Erythroblast (primary cell): ENCODE results near the gene TCF3.

Source experiments
- GATA1 ChIP-seq: IDR thresholded peaks from 2 replicates; pipeline ENCODE4 v1.6.1; 2011; ENCODE audit warnings: low read depth, mild to moderate bottlenecking, control low read depth, low read length, moderate library complexity
- POLR2A ChIP-seq: IDR thresholded peaks from 2 replicates; pipeline ENCODE4 v1.6.1; 2011; ENCODE audit warnings: mild to moderate bottlenecking, low read length

DNA sequence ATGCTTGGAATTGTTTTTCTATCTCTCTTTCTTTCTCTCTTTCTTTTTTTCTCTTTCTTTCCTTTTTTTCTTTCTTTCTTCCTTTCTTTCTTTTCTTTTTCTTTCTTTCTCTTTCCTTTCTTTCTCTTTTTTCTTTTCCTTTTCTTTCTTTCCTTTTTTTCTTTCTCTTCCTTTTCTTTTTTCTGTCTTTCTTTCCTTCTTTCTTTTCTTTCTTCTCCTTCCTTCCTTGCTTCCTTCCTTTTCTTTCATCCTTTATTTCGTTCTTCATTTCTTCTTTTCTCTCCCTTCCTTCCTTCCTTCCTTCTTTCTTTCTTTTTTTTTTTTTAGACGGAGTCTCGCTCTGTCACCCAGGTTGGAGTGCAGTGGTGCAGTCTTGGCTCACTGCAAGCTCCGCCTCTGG is 82.4 kb downstream of the TCF3 start:
- TF ChIP-seq POLR2A (no peak), GATA1 (no peak)
